HG02884 (cell line): ENCODE measurements around the gene TRIM62.

Source experiments
- ATAC-seq: cut with Tn5 transposase; IDR thresholded peaks from one replicate; pipeline ENCODE4 v1.9.1; 2021; ENCODE audit warnings: mild to moderate bottlenecking, moderate library complexity; ENCODE audit not compliant: unreplicated experiment

TRIM62 gene

DNA sequence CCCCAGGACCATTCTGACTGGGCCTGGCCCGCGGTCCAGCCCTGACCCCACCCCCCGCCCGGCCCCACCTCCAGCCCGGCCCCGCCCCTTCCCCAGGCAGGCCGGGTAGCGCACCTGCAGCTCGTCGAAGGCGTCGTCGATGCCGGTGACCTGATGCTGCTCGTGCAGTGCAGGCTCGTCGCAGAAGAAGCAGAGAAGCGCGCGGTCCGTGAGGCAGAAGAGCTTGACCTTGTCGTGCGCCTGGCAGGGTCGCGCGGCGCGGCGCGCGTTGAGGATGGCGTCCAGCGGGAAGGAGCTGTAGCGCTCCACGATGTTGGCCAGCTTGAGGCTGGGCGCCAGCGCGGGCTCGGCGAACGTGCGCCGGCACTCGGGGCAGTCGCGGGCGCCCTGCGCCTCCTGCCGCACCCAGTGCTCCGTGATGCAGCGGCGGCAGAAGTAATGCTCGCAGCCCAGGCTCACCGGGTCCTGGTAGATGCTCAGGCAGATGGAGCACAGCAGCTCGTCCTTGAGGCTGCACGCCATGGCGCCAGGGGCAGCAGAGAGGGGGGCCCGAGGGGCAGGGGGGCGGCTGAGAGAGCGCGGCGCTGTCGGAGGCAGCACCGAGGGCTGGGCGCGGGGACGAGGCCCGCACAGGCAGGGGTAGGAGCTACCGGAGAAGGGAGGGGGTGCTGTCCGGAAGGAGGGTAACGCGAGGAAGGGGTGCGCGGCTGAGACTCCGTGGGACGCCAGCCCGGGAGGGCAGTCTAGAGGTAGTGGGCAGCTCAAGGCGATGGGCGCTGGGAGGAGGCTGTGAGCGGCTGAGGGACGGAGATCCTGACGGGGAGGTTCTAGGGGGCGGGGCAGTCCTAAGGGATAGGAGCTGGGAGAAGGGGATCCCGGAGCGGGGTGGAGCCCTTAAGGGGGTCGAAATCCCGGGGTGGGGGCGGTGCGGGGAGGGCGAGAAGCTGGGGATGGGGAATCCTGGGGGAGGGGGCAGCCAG is 642 bp downstream of the TRIM62 start:
- peak; percentile 20 for ATAC-seq

DNA sequence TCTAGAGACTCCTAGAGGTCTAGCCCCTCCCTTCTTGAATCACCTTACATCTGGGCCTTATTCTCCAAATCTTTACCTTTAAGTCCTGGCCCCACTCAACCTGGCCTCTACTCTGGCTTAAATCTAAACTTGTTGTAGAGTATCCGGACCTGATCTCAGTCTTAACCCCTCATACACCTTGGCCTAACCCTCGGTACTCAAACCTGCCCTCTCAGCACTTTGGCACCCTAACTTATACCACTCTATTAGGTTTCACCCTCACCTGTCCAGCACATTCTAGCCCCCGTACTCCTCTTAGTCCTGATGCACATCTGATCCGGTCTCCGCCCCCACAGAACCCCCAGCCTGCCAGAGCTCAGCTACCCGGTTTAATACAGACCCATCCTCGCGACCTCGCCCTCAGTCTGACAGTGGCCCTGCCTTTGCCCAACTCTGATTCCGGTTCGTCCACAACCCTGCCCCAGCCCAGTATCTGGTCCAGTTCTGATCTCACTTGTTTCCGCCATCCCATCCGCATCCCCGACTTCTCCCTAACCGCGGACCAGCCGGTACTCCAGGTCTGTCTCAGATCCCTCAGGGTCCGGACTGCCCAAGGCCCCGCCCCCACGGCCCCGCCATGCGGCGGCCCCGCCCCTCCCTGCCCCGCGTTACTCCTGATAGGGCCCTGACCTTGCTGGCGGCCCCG is 1.5 kb downstream of the TRIM62 start:
- peak; percentile 76 for ATAC-seq

DNA sequence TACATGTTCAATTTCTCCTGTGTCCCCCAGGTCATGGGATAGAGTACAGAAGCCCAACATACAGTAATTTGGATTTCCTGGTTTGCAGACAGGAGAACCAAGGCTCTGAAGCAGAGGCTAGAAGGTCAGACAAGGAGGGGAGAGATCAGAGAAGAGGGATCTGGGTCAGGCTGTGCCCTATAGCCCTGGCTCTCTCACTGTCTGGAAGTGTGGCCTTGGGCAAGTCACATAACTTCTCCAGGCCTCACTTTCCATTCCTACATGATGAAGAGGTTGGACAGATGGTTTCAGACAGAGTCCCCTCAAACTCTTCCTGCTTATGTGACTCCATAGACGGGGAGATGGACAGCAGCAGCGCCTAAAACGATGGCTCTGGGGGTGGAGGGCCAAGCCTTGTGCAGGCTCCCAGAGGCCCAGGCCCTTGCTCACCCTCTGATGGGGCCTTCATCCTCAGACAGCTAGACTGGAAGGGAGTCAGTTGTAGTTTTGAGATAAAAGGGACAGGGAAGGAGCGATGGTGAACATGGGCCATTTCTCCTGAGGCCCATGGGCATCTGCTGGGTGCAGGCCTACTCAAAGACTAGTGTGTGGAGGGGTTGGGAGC is 2.9 kb downstream of the TRIM62 start:
- ATAC-seq = no peak

- ATAC-seq = no peak
These were observed 3.8 kb downstream of the TRIM62 start for GRCh38 chr1:33177996-33178540.

- ATAC-seq = no peak
These were observed 5.0 kb downstream of the TRIM62 start for GRCh38 chr1:33176887-33177286.

- no peak for ATAC-seq
These were observed 5.4 kb downstream of the TRIM62 start for GRCh38 chr1:33176362-33176850.

DNA sequence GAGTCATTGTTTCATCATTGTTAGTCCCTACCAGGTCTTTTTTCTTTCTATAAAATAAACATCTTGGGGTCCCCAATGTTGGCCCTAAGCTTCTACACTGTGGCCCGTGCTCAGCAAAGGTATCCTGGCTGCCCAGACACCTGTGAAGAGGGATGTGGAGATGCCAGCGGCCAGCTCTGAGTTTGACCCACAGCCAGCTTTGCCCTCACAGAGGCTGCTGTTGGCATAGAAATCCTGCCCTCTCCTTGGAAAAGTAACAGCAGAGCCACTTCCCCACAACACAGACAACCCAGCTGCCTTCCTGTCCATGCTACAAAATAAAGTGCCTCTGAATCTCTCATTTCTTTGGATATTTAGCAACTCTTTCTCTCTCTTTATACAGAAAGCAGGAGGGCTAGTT is 6.0 kb downstream of the TRIM62 start:
- ATAC-seq = no peak

DNA sequence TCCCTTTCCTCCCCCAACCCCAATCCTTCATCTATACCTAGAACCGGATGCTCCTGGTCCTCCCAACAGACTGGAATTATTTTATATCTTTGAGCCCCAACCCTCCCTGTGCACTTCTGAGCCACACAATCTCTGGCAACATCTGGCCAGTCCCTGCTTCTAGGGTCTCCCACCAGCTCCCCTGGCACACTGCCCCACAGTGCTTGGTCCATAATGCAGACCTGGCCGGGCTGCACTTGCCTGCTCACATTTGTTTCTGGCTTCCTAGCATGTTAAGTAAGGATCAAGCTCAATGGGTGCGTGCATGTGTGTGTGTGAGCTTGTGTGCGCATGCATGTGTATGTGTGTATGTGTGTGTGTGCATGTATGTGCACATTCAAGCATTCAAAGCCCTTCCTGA is 8.8 kb downstream of the TRIM62 start:
- ATAC-seq = no peak

GRCh38 chr1:33171977-33172813 is 9.6 kb downstream of the TRIM62 start:
- no peak for ATAC-seq

DNA sequence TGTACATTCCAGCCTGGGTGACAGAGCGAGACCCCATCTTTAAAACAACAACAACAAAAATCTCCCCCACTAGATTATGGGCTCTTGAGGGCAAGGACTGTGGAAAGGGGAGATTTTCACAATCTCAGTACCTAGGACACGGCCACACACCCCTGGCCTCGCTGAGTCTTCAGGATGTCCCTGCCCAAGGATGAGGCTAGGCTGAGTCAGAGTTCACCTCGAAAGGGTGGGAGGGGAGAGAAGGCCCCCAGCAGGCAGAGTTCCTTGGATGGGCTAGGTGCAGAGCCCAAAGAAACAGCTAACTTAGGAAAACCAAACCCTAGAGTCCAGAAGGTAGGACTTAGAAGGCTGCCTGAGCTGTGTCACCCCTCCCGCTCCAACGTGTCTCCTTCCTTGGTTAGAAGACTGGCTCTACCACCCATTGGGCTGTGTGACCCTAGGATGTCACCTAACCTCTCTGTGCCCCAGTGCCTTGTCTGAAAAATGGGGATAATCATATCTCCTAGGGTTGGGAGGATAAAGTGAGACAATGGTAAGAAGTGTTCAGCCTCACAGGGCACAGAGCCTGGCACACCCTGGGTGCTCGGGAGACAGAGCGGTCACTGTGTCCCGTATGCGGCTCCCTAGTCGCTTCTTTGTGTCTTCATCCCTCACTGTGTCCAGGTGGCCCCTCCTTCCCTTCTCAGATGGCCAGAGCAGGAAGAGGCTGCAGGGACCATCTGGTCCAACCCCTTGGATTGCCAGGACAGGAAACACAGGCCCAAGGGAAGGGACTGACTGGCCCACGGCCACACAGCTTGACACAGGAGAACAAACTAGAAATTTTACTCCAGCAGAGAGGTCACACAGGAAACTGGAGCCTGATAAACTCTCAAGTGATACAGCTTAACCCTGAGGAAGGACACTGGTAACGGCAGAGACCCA is 11.2 kb downstream of the TRIM62 start:
- ATAC-seq = no peak

DNA sequence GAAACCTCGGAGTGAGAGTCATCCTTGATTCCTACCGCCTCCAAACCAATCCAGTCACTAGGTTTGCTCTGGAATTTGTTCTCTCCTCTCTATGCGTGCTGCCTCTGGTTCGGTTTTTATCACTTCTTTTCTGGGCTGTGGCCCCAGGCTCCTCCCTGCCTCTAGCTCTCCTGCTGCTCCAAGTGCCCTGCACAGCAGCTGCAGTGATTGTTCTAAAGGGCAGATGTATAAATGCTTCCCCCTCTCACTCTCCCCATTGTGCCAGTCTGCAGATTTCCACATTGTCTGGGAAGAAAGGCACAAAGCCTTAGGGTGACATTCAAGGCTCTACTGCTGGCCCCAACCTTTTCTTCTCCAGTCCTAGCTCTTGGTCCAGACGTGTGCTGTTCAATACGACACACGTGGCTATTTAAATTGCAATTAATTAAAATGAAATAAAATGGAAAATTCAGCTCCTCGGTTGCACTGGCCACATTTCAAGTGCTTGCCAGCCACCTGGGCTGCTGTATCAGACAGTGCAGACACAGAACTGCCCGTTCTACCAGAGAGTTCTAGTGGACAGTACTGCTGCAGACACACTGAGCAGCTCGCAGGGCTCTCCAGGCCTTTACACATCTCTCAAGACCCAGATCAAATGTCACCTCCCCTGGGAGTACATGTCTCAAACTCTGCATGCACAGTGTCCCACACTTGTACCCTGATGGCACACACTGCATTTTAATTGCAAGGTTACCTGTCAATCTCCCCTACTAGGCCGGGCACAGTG is 12.4 kb downstream of the TRIM62 start:
- ATAC-seq = no peak

DNA sequence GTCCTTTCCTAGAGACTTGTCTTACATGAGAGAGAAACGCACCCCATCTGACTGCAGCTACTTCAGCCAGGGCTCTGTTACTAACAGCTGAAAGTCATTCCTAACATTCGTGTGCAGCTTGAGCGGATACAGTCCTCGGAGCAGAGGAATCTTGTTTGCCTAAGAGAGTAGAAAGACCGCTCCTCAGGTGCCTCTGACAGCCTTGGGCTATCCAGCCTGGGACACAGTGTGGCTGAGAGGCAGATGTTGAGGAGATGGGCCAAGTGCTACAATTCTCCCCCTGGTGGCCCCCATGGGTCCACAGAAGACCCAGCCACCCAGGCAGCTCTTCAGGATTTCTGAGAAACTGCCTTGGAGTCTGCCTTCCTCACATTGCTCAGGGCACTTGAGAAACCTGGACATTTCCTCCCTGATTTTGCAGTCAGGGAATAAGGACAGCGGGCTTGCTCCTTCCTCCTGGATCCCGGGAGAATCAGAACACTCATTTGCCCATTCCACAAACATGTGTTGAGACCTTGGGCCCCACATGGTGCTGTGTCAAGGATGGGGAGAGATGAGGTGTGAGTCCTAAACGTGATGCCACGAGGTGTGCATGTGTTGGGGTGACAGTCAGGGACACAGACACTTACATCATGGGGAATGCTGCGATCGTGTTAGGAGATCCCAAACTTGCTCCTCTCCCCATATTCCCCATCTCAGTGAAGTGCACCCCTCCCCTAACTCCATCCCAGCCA is 13.1 kb downstream of the TRIM62 start:
- ATAC-seq = no peak

DNA sequence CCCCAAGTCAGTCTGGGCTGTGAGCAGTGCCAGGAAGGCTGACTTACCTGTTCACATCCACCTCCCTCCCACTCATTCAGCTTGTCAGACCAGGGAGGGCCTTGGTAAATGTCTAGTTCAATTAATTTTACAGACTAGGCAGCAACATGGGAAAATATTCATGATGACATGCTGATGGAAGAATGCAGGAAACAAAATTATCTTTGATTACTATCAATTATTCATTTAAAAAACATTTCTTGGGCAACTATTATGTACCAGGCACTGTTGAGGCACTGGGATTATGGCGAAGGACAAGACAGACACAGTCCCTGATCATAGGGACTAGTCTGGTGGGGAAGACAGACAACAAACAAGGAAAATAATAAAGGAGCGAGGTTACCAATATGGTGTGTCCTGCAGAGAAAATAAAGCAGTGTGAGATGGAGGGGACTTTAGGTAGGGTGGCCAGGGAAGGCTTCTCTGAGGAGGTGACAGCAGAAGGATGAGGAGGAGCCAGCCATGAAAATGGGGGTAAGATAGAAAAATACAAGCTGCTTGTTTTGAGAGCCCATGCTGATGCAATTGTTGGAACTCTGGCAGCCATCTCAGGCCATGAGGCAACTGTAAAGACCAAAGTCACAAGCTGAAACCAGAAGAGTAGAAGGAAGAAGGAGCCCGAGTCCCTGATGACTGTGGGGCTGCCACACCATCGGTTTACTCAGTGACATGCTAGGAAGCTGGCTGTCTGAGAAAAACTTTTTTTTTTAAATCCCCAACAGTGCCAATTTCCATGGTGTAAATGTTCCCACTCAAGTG is 14.0 kb downstream of the TRIM62 start:
- ATAC-seq = no peak

DNA sequence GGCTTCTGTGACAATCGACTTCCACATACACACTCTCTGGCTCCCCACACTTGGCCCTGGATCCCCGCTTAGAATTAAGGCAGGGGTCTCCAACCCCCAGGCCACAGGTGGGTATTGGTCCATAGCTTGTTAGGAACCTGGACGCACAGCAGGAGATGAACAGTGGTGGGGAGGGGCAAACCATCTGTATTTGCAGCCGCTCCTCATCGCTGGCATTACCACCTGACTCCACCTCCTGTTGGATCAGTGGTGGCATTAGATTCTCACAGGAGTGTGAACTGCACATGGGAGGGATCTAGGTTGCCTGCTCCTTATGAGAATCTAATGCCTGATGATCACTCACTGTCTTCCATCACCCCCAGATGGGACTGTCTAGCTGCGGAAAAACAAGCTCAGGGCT is 16.0 kb downstream of the TRIM62 start:
- no peak for ATAC-seq

- ATAC-seq = no peak
These were observed 16.6 kb downstream of the TRIM62 start for GRCh38 chr1:33165209-33165608.

DNA sequence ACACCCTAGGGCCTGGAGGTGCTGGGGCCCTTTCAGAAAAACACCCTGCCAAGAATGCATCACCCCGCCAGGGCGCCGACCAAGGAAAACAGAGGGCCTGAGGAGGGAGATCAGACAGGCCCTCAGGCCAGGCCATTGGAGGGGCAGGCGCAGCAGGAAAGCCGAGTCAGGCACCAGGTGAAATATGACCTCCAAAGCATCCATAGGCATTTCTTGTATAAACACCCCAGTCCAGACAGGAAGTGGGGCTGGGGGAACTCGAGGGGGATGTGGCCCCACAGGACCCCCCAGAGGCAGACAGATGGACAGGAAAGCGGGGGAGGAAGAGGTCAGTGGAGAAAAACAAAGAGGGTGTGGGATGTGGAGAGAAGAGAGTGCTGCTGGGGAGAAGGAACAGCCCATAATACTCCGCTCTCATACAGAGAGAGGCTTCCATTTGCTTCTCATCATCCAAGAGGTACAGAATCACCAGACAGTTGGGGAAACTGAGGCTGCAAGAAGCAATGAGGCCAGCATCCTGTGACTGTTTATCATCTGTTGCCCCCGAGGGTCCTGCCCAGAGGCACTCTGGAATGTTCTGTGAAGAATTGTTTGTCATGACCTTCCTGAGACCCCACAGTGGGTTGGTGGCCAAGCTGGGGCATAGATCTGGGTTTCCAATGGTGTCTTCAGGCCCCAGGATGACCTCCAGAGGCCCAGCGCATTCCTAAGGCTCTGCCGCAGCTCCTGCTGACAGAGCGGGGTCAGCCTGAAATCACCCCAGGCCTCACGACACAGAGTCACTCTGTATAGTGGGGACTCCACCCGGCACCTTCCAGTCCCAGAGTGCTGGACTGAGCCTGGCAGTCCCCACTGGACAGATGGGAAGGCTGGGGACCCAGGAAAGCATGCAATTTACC is 18.0 kb downstream of the TRIM62 start:
- ATAC-seq = no peak
